Glomerular endothelial cell (primary cell): Measurements from ENCODE around the gene PTPRD. TPM values are rescaled to one million over a fixed set of nuclear protein-coding genes. Genes with fewer than 3 reads are reported as not detected.
"Not testable (repeated sequence)": the region's sequence is repeated elsewhere in the genome, so short reads cannot be mapped to it uniquely, and the experiment has no call there.

Experiments used
- DNase-seq: peaks from one replicate; pipeline ENCODE4 v3.0.0-alpha.2; 2011; ENCODE audit warnings: low read depth, low spot score; ENCODE audit errors: extremely low read depth
- total RNA-seq: library from RNA; depleted of rRNA; stranded (reverse); fragments of >200 nt; gene quantifications from 2 replicates; pipeline ENCODE4 v1.2.3, GENCODE V29; 2015

The PTPRD gene
- total RNA-seq, 1 donor from 2014 or later, result 4.1 TPM

DNA sequence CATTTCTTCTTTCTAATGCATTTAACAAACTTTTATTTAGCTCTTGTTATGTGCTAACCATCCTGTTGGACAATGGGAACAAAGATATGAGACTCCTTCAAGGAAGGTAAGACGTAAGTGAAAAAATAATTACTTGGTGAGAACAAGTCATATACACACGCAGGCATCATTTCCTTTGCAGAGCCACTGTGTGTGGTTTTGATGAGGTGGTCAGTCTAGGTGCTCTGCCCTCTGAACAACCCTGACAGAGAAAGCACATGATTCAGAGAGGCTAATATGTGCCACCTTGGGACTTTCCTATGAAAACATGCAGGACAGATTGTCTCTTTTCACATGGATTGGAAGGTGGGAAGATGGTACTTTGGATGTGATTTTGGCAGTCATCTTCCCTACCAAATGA is 1650.7 kb downstream of the PTPRD start:
- no peak for DNase-seq

DNA sequence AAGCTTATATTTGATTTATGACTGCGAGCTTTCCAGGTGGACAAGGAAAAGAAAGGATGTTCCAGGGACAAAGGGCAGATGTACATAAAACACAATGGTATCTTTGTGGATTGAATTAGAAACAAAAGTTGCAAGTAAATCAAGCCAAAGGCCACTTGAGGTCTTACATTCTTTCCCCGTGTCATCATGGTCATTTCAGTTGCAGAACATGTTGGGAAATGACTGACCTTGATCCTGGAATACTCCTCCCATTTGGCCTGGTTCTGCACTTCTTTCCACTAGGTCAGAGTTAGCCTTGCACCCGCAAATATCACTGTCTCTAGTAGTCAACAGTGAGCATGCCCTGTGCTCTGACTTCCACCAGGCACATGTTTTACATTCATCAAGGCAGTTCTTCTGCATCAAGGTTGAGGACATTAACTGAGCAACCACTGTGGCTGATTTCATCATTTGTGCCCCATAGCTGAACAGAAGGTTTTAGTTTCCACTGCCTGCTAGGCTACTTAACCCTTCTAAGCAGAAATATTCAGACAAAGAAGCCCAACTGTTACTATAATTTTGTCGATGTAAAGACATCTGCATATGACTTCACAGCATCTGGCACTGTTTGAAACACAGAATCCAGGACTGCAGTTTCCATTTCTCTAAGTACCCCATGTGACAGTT is 1651.5 kb downstream of the PTPRD start:
- no peak for DNase-seq

DNA sequence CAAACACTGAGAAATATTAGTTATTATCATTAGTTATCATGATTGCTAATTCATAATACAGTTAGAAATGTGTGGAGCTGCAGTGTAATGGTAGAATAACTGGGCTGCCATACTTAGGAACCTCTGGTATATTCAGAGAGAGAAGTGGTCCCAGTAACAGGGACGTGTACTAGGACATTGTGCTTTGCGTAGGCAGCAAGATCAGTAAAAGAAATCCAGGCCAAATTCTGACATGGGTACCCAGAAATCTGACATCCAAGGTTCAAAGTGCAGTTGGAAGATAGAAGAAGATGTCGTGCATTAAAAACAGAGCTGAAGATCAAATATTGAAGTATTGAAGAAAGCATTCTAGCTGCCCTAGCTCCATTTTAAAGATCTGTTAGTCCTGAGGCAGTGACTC is 1652.5 kb downstream of the PTPRD start:
- DNase-seq, result no peak

DNA sequence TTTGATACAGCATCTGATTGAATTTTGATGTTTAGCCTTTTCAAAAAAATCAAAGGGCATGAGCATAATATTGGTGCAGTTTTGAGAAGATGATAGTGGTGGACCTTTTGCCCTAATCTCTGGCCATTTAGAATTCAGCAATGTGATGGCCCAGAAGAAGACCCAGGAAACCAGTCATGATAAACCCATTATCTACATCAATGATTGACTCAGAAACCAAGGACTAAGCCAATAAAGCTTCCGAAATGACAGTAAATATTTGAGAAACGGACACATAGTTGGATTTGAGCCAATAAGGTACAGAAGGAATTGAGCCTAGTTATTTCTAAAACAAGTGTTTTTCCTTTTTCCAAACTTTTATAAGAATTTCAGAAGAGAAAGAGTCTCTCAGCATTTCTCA is 1654.4 kb downstream of the PTPRD start:
- no peak for DNase-seq

DNA sequence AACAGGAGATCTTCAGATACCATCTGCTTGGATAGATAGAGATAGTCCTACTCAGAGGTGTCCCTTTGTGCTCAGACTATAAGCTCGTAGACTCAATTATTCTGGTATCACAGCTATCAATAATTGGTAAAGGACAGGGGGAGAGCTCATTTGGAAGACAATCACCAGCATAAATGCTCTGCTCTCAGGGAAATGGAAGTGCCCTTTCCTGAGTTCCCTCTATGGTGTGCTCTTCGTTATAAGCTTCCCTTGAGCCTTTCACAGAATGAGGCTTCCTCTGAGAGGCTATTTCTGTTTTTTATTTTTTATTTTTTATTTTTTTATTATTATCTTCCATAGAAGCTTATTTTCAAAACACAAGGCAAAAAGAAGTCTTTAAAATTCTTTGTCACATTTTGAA is 1657.5 kb downstream of the PTPRD start:
- no peak for DNase-seq

DNA sequence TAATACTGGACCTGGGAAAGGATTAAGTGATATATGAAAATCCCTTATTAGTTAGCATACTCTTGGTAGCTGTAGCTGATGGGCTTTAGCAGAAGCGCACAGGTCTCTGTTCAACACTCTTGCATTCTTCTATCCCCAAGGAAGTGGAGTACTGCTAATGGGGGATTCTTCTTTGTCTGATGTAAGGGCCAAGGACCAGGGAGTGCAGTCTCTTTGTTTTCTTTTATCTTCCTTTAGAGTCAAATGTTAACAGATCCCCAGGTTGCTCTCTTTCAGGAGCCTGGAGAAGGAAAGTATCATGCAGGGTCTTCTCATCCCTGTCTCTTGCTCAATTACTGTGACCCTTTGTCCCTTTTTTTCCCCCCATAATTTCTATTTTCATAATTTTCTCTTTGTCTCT is 1666.3 kb downstream of the PTPRD start:
- DNase-seq, result no peak

DNA sequence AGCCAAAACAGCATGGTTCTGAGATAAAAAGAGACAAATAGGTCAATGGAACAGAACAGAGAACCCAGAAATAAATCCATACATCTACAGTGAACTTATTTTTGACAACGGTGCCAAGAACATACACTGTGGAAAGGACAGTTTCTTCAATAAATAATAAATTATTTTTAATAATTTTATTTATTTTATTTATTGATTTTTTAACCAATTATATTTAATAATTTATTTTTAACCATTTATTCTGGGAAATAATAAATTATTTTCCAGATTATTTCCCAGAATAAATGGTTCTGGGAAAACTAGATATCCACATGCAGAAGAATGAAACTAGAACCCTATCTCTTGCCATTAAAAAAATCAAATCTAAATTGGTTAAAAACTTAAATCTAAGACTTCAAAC is 1669.4 kb downstream of the PTPRD start:
- no peak for DNase-seq

DNA sequence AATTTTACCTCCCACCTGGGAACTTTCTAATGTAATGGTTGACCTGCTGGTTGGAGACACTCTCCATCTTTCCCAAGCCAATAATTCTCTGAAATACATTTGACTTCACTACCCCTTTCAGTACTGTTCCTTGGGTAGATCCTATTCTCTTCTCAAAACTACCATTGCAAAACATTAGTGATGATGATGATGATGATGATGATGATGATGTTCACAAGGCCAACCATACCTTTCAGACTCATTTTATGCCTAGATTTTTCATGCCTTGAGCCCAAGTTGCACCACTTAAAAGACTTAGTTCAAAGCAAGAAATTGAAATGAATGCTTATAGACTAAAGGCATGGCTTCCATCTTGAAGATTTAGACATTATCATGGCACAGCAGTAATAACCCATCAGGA is 1672.2 kb downstream of the PTPRD start:
- DNase-seq, result no peak

DNA sequence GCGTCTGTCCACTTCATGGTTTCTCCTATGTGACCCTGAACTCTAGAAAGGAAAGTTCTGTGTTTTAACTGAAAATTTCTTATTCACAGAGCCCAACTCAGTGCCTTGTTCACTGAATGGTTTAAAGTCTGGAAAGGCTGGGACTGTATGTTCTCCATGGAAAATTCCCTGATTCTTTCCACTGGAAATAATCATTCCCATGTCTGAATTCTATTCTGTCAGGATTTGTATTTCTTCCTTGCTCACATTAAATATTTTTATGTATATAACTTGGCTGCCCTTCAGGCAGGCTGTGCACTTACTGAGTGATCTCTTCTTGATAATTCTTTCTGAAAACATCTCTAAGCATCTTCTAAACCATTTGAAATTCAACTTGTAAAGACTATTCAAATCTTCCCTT is 1686.3 kb downstream of the PTPRD start:
- DNase-seq, result no peak

DNA sequence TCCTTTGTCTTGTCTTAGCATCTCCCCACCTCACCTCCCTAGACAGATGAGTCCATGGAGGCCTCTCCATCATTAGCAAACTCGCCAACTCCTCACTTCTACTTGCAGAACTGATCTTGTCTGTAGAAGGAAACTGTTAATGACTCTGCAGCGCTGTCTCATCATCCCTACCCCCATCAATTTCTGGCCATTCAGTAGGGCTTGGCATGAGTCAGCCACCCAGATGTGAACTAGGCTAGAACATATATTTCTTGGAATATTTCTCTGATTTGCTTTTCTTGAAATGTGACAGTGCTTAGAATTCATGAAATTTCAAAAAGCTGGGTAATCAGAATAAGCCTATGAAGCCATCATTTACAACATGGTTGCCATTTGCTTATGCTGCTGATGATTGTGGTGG is 1688.2 kb downstream of the PTPRD start:
- DNase-seq, result no peak

DNA sequence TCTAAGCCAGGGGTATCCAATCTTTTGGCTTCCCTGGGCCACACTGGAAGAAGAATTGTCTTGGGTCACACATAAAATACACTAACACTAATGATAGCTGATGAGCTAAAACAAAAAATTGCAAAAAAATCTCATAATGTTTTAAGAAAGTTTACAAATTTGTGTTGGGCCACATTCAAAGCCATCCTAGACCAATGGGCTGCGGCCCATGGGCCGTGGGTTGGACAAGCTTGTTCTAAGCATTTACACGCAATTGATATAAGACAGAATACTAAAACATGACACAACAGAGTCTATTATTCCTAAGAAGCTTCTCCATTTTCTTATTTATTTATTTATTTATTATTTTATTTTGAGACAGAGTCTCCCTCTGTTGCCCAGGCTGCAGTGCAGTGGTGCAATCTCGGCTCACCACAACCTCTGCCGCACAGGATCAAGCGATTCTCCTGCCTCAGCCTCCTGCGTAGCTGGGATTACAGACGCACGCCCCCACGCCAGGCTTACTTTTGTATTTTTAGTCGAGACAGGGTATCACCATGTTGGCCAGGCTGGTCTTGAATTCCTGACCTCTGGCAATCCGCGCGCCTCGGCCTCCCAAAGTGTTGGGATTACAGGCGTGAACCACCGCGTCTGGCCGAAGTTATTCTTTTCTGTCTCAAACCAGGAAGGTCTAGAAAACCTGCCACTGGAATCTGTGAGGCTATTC is 1692.2 kb downstream of the PTPRD start:
- not testable (repeated sequence) for DNase-seq

DNA sequence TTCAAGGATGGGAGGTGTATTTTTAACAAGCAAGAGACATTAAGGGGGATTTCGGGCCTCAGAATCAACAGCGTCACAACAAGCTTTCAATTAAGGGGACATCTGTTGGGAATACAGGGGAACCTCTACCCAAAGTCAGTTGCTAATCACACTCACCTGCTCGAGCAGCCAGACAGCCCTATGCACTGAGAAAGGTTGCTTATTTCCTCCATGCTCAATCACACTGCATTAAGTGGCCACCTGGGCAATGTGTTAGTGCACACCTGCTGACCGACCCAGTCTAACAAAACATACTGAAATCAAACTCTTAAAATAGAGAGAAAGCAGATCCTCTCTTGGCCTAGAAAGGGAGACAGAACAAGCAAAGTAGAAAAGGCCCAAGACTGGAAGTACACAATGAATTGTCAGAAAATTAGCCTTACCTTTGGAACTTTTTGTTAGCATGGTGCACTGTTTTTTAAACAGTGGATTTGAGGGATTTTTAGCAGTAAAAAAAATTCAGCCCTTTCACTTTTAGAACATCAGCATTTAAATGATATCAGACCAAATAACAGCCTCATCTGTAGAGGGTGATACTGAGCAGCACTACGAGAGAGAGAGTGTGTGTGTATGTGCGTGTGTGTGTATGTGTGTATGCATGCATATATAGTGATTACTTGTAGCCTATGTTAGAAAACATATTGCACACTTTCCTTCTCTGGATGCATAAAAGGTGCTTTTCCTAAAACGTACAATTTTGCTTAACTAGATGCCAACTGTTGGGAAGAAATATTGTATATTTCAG is 1694.7 kb downstream of the PTPRD start:
- no peak for DNase-seq

DNA sequence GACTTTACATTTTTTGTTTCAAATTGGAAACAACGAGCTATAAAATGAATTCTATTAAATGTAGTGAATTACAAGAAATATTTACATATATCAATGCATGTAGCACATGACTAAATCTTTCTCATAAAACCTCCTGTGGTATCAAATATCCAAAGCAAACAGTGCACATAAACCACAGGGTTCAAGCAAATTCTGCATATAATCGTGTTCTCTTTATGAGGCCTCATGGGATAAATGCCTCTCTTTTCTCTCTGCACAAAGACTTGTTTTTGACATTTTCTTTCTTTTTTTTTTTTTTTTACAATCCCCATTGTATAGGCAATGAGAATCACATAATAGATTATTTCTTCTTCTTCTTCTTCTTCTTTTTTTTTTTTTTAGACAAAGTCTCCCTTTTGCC is 1696.0 kb downstream of the PTPRD start:
- no peak for DNase-seq

DNA sequence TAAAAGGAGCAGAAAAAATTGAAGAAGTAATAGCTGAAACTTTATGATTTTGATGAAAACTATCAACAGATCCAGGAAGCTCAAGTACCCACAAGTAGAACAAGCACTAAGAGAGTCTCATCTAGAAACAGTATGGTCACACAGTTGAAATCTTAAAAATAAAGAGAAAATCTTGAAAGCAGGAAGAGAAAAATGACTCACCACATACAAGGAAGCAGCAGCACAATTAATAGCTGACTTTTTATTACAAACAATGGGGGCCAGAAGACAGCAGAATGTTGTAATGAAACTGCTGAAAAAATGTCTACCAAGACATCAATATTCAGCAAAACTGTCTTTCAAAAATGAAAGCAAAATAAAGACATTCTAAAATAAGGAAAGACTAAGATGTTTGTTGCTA is 1704.9 kb downstream of the PTPRD start:
- DNase-seq, result peak; percentile 10

DNA sequence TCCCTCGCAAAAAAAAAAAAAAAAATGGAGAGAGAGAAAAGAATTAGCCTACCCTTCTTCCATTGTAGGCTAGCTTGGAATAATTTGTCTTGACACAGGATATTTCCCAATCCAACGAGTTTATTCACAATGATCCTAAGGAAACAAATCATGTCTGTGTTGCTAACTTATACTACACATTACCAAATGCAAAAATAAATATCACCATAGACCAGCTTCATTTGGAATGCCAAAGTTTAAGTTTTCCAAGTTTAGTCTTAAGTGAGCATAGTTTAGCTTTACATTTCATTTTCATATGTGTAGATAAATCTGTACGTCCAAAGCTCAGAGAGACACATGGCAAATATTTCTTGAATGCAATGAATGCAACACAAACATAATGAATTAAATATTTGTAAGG is 1707.1 kb downstream of the PTPRD start:
- no peak for DNase-seq

DNA sequence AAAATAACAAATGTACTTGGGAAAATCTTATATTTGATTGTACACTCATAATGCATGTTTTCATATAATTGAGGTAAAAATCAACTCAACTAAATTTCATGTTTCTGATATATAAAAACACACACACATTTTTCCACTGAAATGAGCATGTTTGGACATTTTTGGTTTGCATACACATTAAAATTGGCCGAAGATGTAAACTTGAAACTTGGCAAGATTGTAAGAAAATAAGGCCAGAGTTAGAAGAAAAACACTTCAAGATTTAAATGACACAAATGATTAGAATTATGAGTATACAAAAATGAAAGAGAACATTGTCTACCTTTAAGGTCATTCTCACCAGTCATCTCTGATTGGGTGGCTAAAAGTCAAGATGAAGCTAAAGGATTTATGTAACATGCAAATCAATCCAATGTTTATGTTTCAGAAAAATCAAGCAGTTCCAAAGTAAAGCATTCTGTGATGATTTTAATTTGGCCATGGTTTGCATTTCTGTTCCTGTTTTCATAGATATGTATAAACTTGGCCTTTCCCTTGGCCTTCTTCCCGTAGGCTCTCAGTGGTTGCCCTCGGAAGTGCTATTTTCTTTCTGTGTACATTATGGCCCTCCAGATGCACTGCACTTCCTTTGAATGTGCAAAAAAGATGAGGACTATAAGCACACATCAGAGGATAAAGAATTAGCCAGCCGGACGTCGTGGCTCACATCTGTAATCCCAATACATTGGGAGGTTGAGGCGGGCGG is 1707.9 kb downstream of the PTPRD start:
- DNase-seq, result no peak

DNA sequence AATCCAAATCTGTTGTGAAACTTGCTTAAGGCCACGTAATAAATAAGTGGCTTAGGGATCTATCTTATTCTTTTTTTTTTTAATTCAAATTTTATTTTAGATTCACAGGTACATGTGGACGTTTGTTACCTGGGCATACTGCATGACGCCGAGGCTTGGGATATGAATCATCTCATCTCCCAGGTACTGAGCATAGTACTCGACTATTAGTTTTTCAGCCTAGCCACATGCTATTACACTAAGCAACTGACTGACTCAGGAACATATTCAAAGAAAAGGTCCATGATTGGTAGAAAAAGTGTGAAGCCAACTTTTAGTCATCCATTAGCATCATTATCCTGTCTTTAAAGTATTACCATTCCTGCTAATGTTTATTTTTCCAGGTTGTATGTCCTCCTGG is 1709.7 kb downstream of the PTPRD start:
- no peak for DNase-seq

DNA sequence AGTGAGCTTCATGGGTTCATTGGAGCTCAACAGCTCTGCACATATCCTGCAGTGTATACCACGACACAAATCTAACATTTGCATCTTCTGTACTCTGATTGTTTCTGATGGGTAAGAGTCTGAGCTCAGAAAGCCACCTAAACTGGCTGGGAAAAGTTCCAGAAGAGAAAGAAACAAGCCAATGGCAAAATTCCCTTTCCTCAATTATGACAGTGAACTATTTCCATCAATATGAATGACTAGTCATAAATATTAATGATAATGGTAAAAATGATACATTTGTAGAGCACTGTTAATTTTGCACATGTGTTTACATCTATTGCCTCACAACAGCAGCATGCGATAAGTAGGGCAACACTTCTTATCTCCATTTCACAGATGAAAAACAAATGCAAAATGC is 1711.7 kb downstream of the PTPRD start:
- DNase-seq, result no peak

DNA sequence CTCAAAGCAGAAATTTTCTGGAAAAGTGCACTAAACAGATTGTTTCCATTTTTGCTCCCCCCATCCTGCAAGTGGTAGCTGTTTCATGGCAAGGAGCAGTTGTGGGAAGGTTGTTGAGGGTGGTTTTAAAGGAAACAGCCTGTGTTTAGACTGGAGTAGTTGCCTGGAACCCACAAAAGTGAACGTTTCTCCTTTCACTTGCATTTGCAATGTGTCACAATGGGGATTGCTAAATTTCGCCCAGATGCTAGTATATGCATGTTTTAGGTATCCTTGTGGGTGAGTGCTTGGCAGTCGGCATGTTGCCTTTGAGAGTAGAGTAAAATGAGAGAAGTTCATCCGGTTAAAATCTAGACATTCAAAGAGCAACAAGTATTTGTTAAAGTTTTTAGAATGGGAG is 1713.3 kb downstream of the PTPRD start:
- no peak for DNase-seq

DNA sequence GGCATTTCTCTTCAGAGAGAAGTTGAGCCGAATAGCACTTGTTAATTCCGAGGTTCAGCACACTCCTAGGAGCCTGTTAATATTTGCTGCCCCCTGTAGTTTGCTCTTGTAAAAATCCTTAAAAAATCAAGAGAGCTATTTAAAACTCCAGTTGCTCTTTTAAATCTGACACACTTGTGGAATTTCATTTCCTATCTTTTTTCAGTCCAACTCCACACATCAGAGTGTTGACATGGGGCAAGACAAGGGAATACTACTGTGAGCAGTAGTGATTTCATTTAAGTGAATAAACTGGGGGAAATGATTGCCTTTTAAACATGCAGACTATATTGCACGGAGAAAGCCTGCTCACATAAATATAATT is 1717.0 kb downstream of the PTPRD start:
- DNase-seq, result peak; percentile 10

DNA sequence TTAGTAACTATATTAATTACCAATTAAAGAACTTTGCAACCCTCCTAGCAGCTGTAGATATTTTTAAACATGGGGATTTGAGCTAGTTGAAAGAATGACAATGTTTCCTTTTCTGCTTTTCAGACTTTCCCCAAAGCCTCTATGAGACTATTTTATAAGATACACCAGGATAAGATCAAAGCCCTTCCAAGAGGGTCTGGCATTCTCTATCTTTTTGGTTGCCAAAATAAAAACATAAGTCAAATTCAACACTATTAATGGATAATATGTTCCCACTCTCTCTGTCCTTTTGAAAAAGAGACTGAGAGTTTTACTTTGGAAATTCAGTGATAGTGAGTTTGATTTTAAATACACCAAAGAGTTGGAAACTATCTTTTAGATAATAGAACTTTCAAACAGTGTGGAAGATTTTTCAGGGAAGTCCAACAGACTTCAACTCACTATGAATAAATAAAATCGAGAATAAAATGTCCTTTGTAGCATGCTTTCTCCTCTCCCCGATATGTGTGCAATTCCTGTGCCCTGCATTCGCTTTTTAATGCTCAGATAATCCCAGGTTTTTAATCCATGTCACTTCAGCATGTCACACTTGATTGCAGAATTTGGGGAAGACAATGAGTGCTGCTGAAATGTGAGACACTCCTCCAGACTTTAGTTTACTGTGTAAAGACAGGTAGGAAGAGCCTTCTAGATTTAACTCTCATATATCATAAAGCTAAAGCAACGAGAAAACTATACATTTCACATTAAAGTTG is 1717.5 kb downstream of the PTPRD start:
- DNase-seq, result no peak
